IMR-90 (cell line): ENCODE results near the gene TTC28. TPM values are rescaled to one million over a fixed set of nuclear protein-coding genes. Genes with fewer than 3 reads are reported as not detected.

ENCODE experiments used
- ATAC-seq: fragments of 200-7000 bp; cut with Tn5 transposase; 2 replicates; pipeline ENCODE4 v1.9.1; 2020; ENCODE audit warnings: low read depth, mild to moderate bottlenecking, moderate library complexity
- BruUV-seq: library from RNA; stranded (reverse); fragments of 400-500 nt; replicated peaks from 2 replicates; lab custom pipeline; 2021; lab: Mats Ljungman, UMichigan
- CTCF ChIA-PET: fragments of 300-600 bp; formaldehyde crosslinking; extraction: SDS; loops from one replicate; lab custom pipeline; 2021; ENCODE audit warnings: antibody characterized with exemption; lab: Yijun Ruan, JAX
- POLR2A ChIA-PET: fragments of 300-600 bp; sonication (Branson Sonifier 250); formaldehyde crosslinking; loops from one replicate; lab custom pipeline; 2022; ENCODE audit warnings: antibody characterized with exemption; ENCODE audit not compliant: unreplicated experiment; lab: Charles Lee
- DNase-seq: peaks from one replicate; pipeline ENCODE4 v3.0.0; 2013
- H2AFZ ChIP-seq: replicated peaks from 2 replicates; pipeline ENCODE3; 2013; ENCODE audit warnings: low read length, mild to moderate bottlenecking; ENCODE audit not compliant: poor library complexity
- H2AK5ac ChIP-seq: 2 replicates; pipeline ENCODE4 v1.6.1; 2013; ENCODE audit warnings: low read depth, low read length, inconsistent platforms
- H2AK9ac ChIP-seq: replicated peaks from 2 replicates; pipeline ENCODE3; 2013; ENCODE audit warnings: mild to moderate bottlenecking, low read depth, low read length, moderate library complexity; ENCODE audit not compliant: poor library complexity
- H2BK120ac ChIP-seq: 2 replicates; pipeline ENCODE4 v1.6.1; 2013; ENCODE audit warnings: low read depth, low read length, inconsistent platforms
- H2BK15ac ChIP-seq: 3 replicates; pipeline ENCODE4 v1.6.1; 2013; ENCODE audit warnings: low read depth, low read length, inconsistent platforms
- H2BK20ac ChIP-seq: 2 replicates; pipeline ENCODE4 v1.6.1; 2013; ENCODE audit warnings: low read depth, mild to moderate bottlenecking, inconsistent platforms, low read length, moderate library complexity
- H2BK5ac ChIP-seq: 2 replicates; pipeline ENCODE4 v1.6.1; 2013; ENCODE audit warnings: mild to moderate bottlenecking, low read depth, low read length, inconsistent platforms; ENCODE audit not compliant: poor library complexity, severe bottlenecking
- H3K14ac ChIP-seq: replicated peaks from 2 replicates; pipeline ENCODE4 v1.6.1; 2013; ENCODE audit warnings: low read depth, low read length, inconsistent platforms
- H3K18ac ChIP-seq: 2 replicates; pipeline ENCODE4 v1.6.1; 2013; ENCODE audit warnings: low read depth, low read length, control low read depth
- H3K23ac ChIP-seq: 2 replicates; pipeline ENCODE4 v1.6.1; 2013; ENCODE audit warnings: low read depth, low read length, inconsistent platforms
- H3K27ac ChIP-seq: 2 replicates; pipeline ENCODE4 v1.5.1; 2013; ENCODE audit warnings: mild to moderate bottlenecking, control low read depth, low read length; ENCODE audit not compliant: insufficient read depth
- H3K27me3 ChIP-seq: 2 replicates; pipeline ENCODE4 v1.6.1; 2013; ENCODE audit warnings: low read length; ENCODE audit not compliant: control insufficient read depth, insufficient read depth
- H3K36me3 ChIP-seq: 2 replicates; pipeline ENCODE4 v1.6.1; 2013; ENCODE audit warnings: low read length, mixed read lengths; ENCODE audit not compliant: control insufficient read depth, insufficient read depth
- H3K4ac ChIP-seq: 2 replicates; pipeline ENCODE4 v1.6.1; 2013; ENCODE audit warnings: low read depth, low read length, inconsistent platforms
- H3K4me1 ChIP-seq: 2 replicates; pipeline ENCODE4 v1.6.1; 2013; ENCODE audit warnings: low read length, mixed read lengths; ENCODE audit not compliant: control insufficient read depth, insufficient read depth
- H3K4me2 ChIP-seq: 2 replicates; pipeline ENCODE4 v1.6.1; 2013; ENCODE audit warnings: low read depth, mild to moderate bottlenecking, control low read depth, low read length, moderate library complexity
- H3K4me3 ChIP-seq: 2 replicates; pipeline ENCODE4 v1.5.1; 2013; ENCODE audit warnings: low read depth, mild to moderate bottlenecking, control low read depth, low read length, moderate library complexity; ENCODE audit not compliant: insufficient read depth
- H3K56ac ChIP-seq: 2 replicates; pipeline ENCODE4 v1.6.1; 2013; ENCODE audit warnings: low read length, inconsistent platforms; ENCODE audit not compliant: insufficient read depth; ENCODE audit errors: extremely low read depth
- H3K79me1 ChIP-seq, 2 experiments: 2 replicates each; pipeline ENCODE4 v1.6.1; 2013; ENCODE audit warnings: low read length in 2 of 2, inconsistent platforms in 1 of 2, low read depth in 1 of 2
- H3K9ac ChIP-seq: 2 replicates; pipeline ENCODE4 v1.6.1; 2013; ENCODE audit warnings: low read depth, low read length, control low read depth
- H3K9me1 ChIP-seq: 2 replicates; pipeline ENCODE4 v1.6.1; 2013; ENCODE audit warnings: low read length, inconsistent platforms; ENCODE audit not compliant: insufficient read depth
- H3K9me3 ChIP-seq: 2 replicates; pipeline ENCODE4 v1.6.1; 2013; ENCODE audit warnings: low read length; ENCODE audit not compliant: control insufficient read depth, insufficient read depth
- H4K20me1 ChIP-seq: 2 replicates; pipeline ENCODE4 v1.6.1; 2013; ENCODE audit warnings: low read length, inconsistent platforms; ENCODE audit not compliant: insufficient read depth
- H4K5ac ChIP-seq: 2 replicates; pipeline ENCODE4 v1.6.1; 2013; ENCODE audit warnings: mild to moderate bottlenecking, low read depth, low read length, control low read depth
- H4K8ac ChIP-seq, 2 experiments: 2 replicates each; pipeline ENCODE4 v1.6.1; 2013; ENCODE audit warnings: low read depth in 2 of 2, low read length in 2 of 2, control low read depth in 1 of 2, inconsistent platforms in 1 of 2
- H4K91ac ChIP-seq: 2 replicates; pipeline ENCODE4 v1.6.1; 2013; ENCODE audit warnings: low read depth, low read length, inconsistent platforms; ENCODE audit not compliant: insufficient read depth
- BHLHE40 ChIP-seq: fragments of 150-350 bp; IDR thresholded peaks from 2 replicates; pipeline ENCODE4 v1.6.1; 2016; ENCODE audit warnings: mild to moderate bottlenecking, low read depth, low read length
- CEBPB ChIP-seq: IDR thresholded peaks from 2 replicates; pipeline ENCODE4 v1.6.1; 2012; ENCODE audit warnings: low read depth, low read length, improper control_type of control experiment
- CHD1 ChIP-seq: IDR thresholded peaks from 2 replicates; pipeline ENCODE4 v1.6.1; 2012; ENCODE audit warnings: low read depth, low read length, improper control_type of control experiment
- FOS ChIP-seq: fragments of 150-350 bp; IDR thresholded peaks from 2 replicates; pipeline ENCODE4 v1.6.1; 2016; ENCODE audit warnings: low read depth, low read length
- MAFK ChIP-seq: IDR thresholded peaks from 2 replicates; pipeline ENCODE4 v1.6.1; 2012; ENCODE audit warnings: low read depth, low read length, improper control_type of control experiment
- MAZ ChIP-seq: IDR thresholded peaks from 2 replicates; pipeline ENCODE4 v1.6.1; 2012; ENCODE audit warnings: low read depth, mild to moderate bottlenecking, low read length, improper control_type of control experiment, moderate library complexity, borderline replicate concordance
- MXI1 ChIP-seq: IDR thresholded peaks from 2 replicates; pipeline ENCODE4 v1.6.1; 2012; ENCODE audit warnings: low read depth, mild to moderate bottlenecking, low read length, moderate library complexity, borderline replicate concordance
- NFE2L2 ChIP-seq: fragments of 150-350 bp; IDR thresholded peaks from 2 replicates; pipeline ENCODE4 v1.6.1; 2016; ENCODE audit warnings: low read depth, mild to moderate bottlenecking, low read length
- POLR2A ChIP-seq: IDR thresholded peaks from 2 replicates; pipeline ENCODE4 v1.6.1; 2012; ENCODE audit warnings: mild to moderate bottlenecking, low read depth, low read length
- RAD21 ChIP-seq: IDR thresholded peaks from 2 replicates; pipeline ENCODE4 v1.6.1; 2012; ENCODE audit warnings: low read length, improper control_type of control experiment
- RCOR1 ChIP-seq: IDR thresholded peaks from 2 replicates; pipeline ENCODE4 v1.6.1; 2012; ENCODE audit warnings: mild to moderate bottlenecking, low read length, improper control_type of control experiment; ENCODE audit not compliant: insufficient replicate concordance
- RFX5 ChIP-seq: IDR thresholded peaks from 2 replicates; pipeline ENCODE4 v1.8.0; 2012; ENCODE audit warnings: low read depth, mild to moderate bottlenecking, low read length, moderate library complexity
- SMC3 ChIP-seq: fragments of 150-350 bp; IDR thresholded peaks from 2 replicates; pipeline ENCODE4 v1.6.1; 2016; ENCODE audit warnings: low read depth, mild to moderate bottlenecking, antibody characterized with exemption, low read length, moderate library complexity
- WGBS, 2 experiments: methylation state at CpG; one replicate each; pipeline versions ENCODE4 v1.1.5 to v1.1.7; 2013; ENCODE audit warnings: missing lambda C conversion rate in 2 of 2; ENCODE audit not compliant: insufficient read length in 1 of 2; ENCODE audit errors: extremely low coverage in 2 of 2; 5-methylcytosine and 5-hydroxymethylcytosine counted together
- dilution Hi-C: fragments of 300-500 bp; cut with HindIII; formaldehyde crosslinking; loops from one replicate; pipeline ENCODE4 v1.14.3; 2018; ENCODE audit warnings: low sequenced_read_pairs; ENCODE audit not compliant: unreplicated experiment
- in situ Hi-C: fragments of 300-500 bp; cut with MboI; formaldehyde crosslinking; loops from 3 replicates; pipeline ENCODE4 v1.14.3; 2019; ENCODE audit warnings: low sequenced_read_pairs, inconsistent platforms, mixed read lengths
- intact Hi-C: fragments of 100-400 bp; cut with micrococcal nuclease; formaldehyde crosslinking; loops from 2 replicates; pipeline ENCODE4 v1.10.0; 2022
- polyA plus RNA-seq, 3 experiments: library from polyadenylated mRNA; depleted of rRNA; stranded (reverse); fragments of >200 nt; gene quantifications; 2 replicates each; pipeline ENCODE4 v1.2.3, GENCODE V29; 2012; ENCODE audit warnings: low replicate concordance in 1 of 3
- total RNA-seq: library from RNA; depleted of rRNA; stranded (reverse); fragments of >200 nt; gene quantifications from 2 replicates; pipeline ENCODE4 v1.2.3, GENCODE V29; 2012
- TF ChIP-seq, protein P1 (sequence below): fragments of 150-350 bp; IDR thresholded peaks from 2 replicates; pipeline ENCODE4 v1.6.1; 2017; ENCODE audit warnings: mild to moderate bottlenecking, antibody characterized with exemption, low read length, low read depth
- TF ChIP-seq, protein P2 (sequence below): conservative IDR thresholded peaks from 2 replicates; pipeline ENCODE4 v1.5.1; 2012; ENCODE audit warnings: mild to moderate bottlenecking, low read depth, low read length, improper control_type of control experiment
- TF ChIP-seq, protein P3 (sequence below): fragments of 150-350 bp; IDR thresholded peaks from 2 replicates; pipeline ENCODE4 v1.6.1; 2016; ENCODE audit warnings: low read depth, mild to moderate bottlenecking, low read length, moderate library complexity, borderline replicate concordance

Gene TTC28
- total and polyA plus RNA-seq, 2 of the 4 experiments (the other 2 are of a cell fraction): 5.6 to 13.3 TPM

DNA sequence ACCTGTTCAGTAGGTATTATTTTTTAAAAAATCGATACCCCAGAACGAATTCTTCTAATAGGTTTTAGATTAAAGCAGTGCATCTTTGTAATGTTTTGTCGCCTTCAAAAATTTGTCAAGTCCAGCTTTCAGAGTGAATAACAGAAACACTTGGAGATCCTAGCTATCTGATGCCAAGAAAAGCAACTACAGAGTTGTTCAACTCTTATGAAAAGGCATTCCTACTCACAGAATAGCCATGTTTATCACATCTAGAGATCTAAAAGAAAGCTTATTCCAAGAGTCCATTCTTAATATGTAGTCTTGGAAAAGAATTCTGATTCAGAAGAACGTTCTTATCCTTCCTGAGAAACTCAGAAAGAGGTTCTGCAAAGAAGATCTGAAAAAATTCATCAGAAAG lies 268.5 kb downstream of the TTC28 start:
- no peak overlapping the region for H2AK9ac ChIP-seq
- peaks cover 0 to 8% of the 10 kb centered on the region in 2 experiments; a peak in 1 of 4 replicates for H3K79me1 ChIP-seq
- no peak for DNase-seq
- ChIA-PET POLR2A (no interaction called here), CTCF (no interaction called here)
- no peak overlapping the region for H2BK20ac ChIP-seq
- no peaks in the 10 kb centered on the region for H3K9me3 ChIP-seq
- no peak overlapping the region for H2AFZ ChIP-seq
- no peaks in the 10 kb centered on the region for H4K20me1 ChIP-seq
- H2BK15ac ChIP-seq: no peak overlapping the region
- intact Hi-C loops (no loop called here), in situ Hi-C loops (no loop called here), dilution Hi-C loops (no loop called here)
- H3K56ac ChIP-seq: no peak overlapping the region
- ATAC-seq: no peak
- H3K36me3 ChIP-seq: no peaks in the 10 kb centered on the region
- H3K9me1 ChIP-seq: no peaks in the 10 kb centered on the region
- H3K27ac ChIP-seq: no peak overlapping the region
- peaks cover 8% of the 10 kb centered on the region for H3K4me1 ChIP-seq
- no peak overlapping the region for H2BK120ac ChIP-seq
- no peak overlapping the region for H3K18ac ChIP-seq
- no peak overlapping the region for H3K4ac ChIP-seq
- H3K23ac ChIP-seq: no peak overlapping the region
- no TSS peak for BruUV-seq
- no peak overlapping the region for H4K8ac ChIP-seq
- H4K91ac ChIP-seq: no peak overlapping the region
- no peak overlapping the region for H2AK5ac ChIP-seq
- no peak overlapping the region for H3K4me2 ChIP-seq
- no peak overlapping the region for H3K4me3 ChIP-seq
- no peak overlapping the region for H2BK5ac ChIP-seq
- no peak overlapping the region for H3K9ac ChIP-seq
- no peak overlapping the region for H3K14ac ChIP-seq
- H3K27me3 ChIP-seq: no peaks in the 10 kb centered on the region
- TF ChIP-seq, protein P1, sequence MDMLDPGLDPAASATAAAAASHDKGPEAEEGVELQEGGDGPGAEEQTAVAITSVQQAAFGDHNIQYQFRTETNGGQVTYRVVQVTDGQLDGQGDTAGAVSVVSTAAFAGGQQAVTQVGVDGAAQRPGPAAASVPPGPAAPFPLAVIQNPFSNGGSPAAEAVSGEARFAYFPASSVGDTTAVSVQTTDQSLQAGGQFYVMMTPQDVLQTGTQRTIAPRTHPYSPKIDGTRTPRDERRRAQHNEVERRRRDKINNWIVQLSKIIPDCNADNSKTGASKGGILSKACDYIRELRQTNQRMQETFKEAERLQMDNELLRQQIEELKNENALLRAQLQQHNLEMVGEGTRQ: no peak
- TF ChIP-seq, protein P2, sequence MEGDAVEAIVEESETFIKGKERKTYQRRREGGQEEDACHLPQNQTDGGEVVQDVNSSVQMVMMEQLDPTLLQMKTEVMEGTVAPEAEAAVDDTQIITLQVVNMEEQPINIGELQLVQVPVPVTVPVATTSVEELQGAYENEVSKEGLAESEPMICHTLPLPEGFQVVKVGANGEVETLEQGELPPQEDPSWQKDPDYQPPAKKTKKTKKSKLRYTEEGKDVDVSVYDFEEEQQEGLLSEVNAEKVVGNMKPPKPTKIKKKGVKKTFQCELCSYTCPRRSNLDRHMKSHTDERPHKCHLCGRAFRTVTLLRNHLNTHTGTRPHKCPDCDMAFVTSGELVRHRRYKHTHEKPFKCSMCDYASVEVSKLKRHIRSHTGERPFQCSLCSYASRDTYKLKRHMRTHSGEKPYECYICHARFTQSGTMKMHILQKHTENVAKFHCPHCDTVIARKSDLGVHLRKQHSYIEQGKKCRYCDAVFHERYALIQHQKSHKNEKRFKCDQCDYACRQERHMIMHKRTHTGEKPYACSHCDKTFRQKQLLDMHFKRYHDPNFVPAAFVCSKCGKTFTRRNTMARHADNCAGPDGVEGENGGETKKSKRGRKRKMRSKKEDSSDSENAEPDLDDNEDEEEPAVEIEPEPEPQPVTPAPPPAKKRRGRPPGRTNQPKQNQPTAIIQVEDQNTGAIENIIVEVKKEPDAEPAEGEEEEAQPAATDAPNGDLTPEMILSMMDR: no peak
- TF ChIP-seq CEBPB (no peak), SMC3 (no peak), FOS (no peak), MAFK (no peak), RCOR1 (no peak), MAZ (no peak), NFE2L2 (no peak), RAD21 (no peak), POLR2A (no peak), MXI1 (no peak), CHD1 (no peak), BHLHE40 (no peak), RFX5 (no peak)
- TF ChIP-seq, protein P3, sequence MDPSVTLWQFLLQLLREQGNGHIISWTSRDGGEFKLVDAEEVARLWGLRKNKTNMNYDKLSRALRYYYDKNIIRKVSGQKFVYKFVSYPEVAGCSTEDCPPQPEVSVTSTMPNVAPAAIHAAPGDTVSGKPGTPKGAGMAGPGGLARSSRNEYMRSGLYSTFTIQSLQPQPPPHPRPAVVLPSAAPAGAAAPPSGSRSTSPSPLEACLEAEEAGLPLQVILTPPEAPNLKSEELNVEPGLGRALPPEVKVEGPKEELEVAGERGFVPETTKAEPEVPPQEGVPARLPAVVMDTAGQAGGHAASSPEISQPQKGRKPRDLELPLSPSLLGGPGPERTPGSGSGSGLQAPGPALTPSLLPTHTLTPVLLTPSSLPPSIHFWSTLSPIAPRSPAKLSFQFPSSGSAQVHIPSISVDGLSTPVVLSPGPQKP: no peak
- no peak overlapping the region for H4K5ac ChIP-seq
- WGBS, 2 experiments: no CpG with 5 or more reads among the region's 4 CpGs
